T-helper 17 cell (primary cell): Measurements from ENCODE around the gene EVC2. TPM values are rescaled to one million over a fixed set of nuclear protein-coding genes. Genes with fewer than 3 reads are reported as not detected.
"Not testable (repeated sequence)": the region's sequence is repeated elsewhere in the genome, so short reads cannot be mapped to it uniquely, and the experiment has no call there.

ENCODE experiments used
- ATAC-seq: fragments of 150-1000 bp; cut with Tn5 transposase; 2 replicates; pipeline ENCODE4 v1.10.0; 2021; ENCODE audit warnings: mild to moderate bottlenecking, moderate library complexity
- DNase-seq, 3 donors: peaks; one replicate each; pipeline versions ENCODE4 v3.0.0 to v3.0.0-alpha.2; 2020 to 2021
- H3K9me3 ChIP-seq: one replicate; pipeline ENCODE4 v1.7.0; 2013; ENCODE audit warnings: low read length, mild to moderate bottlenecking; ENCODE audit not compliant: control insufficient read depth, poor library complexity, severe bottlenecking
- H3K27ac Mint-ChIP-seq: one replicate; pipeline ENCODE4 v1.8.0; 2022; ENCODE audit warnings: mild to moderate bottlenecking, moderate library complexity, mixed read lengths
- H3K27me3 Mint-ChIP-seq: one replicate; pipeline ENCODE4 v1.8.0; 2022; ENCODE audit warnings: mixed read lengths
- H3K36me3 Mint-ChIP-seq: one replicate; pipeline ENCODE4 v1.8.0; 2022; ENCODE audit warnings: low read depth, mixed read lengths
- H3K4me1 Mint-ChIP-seq: one replicate; pipeline ENCODE4 v1.8.0; 2022; ENCODE audit warnings: mild to moderate bottlenecking, mixed read lengths
- H3K4me3 Mint-ChIP-seq: one replicate; pipeline ENCODE4 v1.8.0; 2022; ENCODE audit warnings: mild to moderate bottlenecking, moderate library complexity, mixed read lengths
- total RNA-seq, 4 donors: library from RNA in 2 of 4; stranded (reverse) in 2 of 4; gene quantifications; one replicate each; pipeline ENCODE4 v1.2.3 and lab custom pipeline; 2022 to 2026

The EVC2 gene
- total RNA-seq, 2 donors from 2014 or later = 3.6 to 6.8 TPM

DNA sequence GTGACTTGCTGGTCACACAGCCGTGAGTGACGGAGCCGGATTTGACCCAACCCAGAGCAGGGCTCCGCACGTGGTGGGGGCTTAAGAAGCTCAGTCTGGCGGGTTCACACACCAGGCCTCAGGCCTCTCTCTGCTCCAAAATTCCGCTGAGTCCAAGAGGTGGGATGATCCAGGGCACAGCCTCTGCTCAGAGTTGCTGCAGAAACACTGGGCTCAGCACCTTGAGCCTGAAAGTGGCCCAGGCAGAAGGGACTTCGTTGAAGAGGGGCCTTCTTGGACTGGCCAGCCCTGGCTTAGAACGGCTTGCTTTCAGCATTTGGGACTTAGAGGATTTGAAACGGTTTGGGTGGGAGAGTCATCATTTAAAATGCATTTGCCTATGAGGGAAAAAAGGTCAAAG lies 23.8 kb upstream of the EVC2 start:
- ATAC-seq = no peak
- no peaks in the 10 kb centered on the region for H3K9me3 ChIP-seq
- H3K36me3 Mint-ChIP-seq = peaks cover 3% of the 10 kb centered on the region
- no peak overlapping the region for H3K27ac Mint-ChIP-seq
- DNase-seq = no peak
- H3K27me3 Mint-ChIP-seq = peaks cover 5% of the 10 kb centered on the region
- H3K4me1 Mint-ChIP-seq = no peaks in the 10 kb centered on the region
- H3K4me3 Mint-ChIP-seq = no peak overlapping the region

DNA sequence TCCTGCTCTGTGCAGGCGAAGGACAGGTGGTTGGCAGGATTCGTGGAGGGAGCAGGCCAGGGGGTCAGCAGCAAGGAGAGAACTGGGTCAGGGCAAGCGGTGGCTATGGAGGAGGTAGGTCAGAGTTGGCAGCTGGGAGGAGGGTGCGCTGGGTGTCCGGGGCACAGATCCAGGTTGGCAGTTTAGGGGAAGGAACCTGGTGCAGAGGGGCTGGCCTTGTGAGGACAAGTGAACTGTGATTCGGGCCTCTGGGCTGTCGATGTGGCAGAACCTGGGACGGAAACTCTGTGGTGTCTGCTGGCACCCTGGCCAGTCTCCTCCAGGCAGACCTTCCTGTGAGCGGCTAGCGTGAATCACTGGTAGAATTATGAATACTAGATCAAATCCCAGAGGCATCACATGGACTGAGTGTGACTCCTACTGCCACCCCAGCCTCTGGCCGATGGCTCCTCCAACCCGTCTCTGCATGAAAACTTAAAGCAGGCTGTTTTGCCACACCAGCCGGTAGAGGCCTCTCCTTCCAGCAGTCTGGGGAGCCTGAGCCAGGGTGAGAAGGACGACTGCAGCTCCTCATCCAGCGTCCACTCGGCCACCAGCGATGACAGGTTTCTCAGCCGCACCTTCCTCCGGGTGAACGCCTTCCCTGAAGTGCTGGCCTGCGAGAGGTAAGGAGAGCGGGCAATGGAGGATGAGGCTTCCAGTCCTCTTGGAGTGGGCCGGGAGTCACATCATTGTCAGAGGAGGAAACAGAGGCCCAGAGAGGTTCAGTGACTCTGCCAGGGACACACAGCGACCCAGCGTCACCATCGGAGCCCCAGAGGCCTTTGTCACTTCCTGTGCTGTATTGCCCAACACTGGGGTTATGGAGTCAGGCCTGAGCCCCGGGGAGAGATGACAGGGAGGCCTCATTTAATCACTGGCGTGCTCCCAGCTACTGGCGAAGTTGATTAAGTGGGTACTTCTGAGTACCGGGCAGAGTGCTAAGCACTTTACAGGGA lies 22.9 kb upstream of the EVC2 start:
- no peaks in the 10 kb centered on the region for H3K9me3 ChIP-seq

DNA sequence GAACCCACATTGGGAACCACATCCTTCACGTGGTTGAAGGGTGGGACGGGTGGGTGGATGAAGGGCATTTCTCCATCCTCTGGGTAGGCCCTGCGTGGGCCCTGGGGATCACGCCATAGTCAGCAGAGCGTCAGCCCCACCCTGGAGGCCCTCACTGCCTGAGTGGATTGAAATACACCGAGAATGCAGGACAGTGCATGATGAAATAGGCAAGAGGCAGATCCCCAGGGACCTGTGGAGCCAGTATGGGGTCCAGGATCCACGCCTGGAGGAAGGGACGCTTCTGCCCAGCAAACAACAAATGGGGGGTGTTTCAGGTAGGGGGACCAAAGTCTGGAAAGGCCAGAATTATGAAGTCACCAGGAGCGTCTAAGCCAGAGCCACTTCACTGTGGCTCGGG lies 22.1 kb upstream of the EVC2 start:
- H3K4me3 Mint-ChIP-seq = no peak overlapping the region
- H3K9me3 ChIP-seq = no peaks in the 10 kb centered on the region
- peaks cover 5% of the 10 kb centered on the region for H3K27me3 Mint-ChIP-seq
- ATAC-seq = no peak
- no peaks in the 10 kb centered on the region for H3K4me1 Mint-ChIP-seq
- H3K36me3 Mint-ChIP-seq = peaks cover 3% of the 10 kb centered on the region
- H3K27ac Mint-ChIP-seq = no peak overlapping the region
- DNase-seq = no peak

More for the DNA sequence above, 22.9 kb upstream of the EVC2 start:
- peaks cover 5% of the 10 kb centered on the region for H3K27me3 Mint-ChIP-seq
- H3K36me3 Mint-ChIP-seq = peaks cover 3% of the 10 kb centered on the region
- no peak for ATAC-seq
- no peaks in the 10 kb centered on the region for H3K4me1 Mint-ChIP-seq
- no peak overlapping the region for H3K4me3 Mint-ChIP-seq
- no peak overlapping the region for H3K27ac Mint-ChIP-seq
- no peak for DNase-seq

DNA sequence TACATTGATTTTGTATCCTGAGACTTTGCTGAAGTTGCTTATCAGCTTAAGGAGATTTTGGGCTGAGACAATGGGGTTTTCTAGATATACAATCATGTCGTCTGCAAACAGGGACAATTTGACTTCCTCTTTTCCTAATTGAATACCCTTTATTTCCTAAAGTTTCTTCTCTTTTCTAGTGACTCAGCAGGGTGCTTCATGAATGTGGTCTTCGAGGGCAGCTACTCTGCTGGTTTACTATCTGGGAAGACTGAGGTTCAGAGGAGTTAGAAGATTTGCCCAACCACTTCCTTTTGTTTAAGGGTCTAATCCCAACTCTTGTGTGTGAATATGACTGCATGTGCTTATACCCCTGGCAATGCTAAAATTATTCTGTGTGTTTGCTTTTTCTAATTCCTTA lies 20.1 kb upstream of the EVC2 start:
- not testable (repeated sequence) for DNase-seq, H3K4me3 Mint-ChIP-seq, H3K4me1 Mint-ChIP-seq, H3K36me3 Mint-ChIP-seq, H3K27me3 Mint-ChIP-seq, H3K27ac Mint-ChIP-seq, ATAC-seq, H3K9me3 ChIP-seq

DNA sequence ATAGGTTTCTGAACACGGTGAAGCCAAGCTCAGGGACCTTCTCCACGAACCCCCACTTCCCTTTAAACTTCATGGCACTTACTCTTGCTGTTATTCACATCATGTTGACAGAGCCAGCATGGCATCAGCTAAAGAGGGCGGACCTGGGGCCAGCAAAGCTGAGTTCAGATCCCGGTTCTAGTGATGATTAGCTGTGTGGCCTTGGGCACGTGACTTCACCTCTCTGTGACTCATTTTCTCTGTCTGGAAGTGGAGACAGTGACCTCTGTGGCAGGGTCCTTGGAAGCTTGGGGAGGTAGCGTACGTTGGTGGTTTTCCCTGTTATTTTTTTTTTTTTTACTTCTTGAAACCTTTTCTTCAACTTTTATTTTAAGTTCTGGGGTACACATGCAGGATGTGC lies 16.0 kb upstream of the EVC2 start:
- H3K27me3 Mint-ChIP-seq = peaks cover 4% of the 10 kb centered on the region
- H3K4me3 Mint-ChIP-seq = no peak overlapping the region
- DNase-seq (no peak), ATAC-seq (no peak)
- H3K27ac Mint-ChIP-seq = no peak overlapping the region
- H3K36me3 Mint-ChIP-seq = no peaks in the 10 kb centered on the region
- H3K9me3 ChIP-seq = no peaks in the 10 kb centered on the region
- no peaks in the 10 kb centered on the region for H3K4me1 Mint-ChIP-seq

DNA sequence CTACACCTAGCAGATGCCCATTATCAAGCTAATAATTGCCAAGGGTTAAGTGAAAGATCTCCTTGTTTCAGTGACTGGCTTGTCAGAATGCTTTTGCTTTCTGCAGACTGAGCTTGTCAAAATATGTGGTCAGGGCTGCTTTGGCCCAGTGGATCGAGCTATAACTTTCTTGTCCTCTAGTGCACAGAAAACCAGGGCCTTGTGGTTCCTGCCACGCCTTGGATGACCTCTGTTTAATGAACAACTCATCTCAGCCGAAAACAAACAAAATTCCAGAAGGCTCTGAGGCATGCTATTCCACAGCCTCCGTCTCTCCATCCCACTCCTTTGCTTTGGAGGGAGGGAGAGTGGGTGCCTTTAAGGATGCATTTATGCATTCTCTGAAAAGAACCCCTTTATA lies 14.0 kb upstream of the EVC2 start:
- H3K9me3 ChIP-seq = no peaks in the 10 kb centered on the region
- Mint-ChIP-seq H3K4me1 (no peaks in the 10 kb centered on the region), H3K27me3 (peaks cover 4% of the 10 kb centered on the region), H3K36me3 (no peaks in the 10 kb centered on the region), H3K27ac (no peak overlapping the region), H3K4me3 (no peak overlapping the region)
- ATAC-seq (no peak), DNase-seq (no peak)

DNA sequence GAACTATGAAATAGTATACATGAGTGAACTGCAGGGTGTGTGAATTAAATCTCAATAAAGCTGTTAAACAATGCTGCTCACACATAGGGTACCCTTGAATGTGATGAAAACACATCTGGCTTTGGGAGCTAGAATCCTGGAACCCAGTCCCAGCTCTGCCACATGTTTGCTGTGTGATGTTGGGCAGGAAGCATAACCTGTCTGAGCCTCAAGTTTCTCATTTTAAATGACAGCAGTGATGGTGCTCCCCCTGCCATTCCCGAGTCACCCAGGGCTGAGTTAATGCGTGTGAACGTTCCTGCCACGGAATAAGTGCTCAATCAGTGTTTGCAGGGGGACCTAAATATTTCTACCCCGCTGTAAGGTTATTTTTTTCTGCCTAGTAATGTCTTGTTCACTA lies 13.6 kb upstream of the EVC2 start:
- Mint-ChIP-seq H3K27ac (no peak overlapping the region), H3K4me1 (no peaks in the 10 kb centered on the region), H3K36me3 (no peaks in the 10 kb centered on the region), H3K4me3 (no peak overlapping the region), H3K27me3 (peaks cover 4% of the 10 kb centered on the region)
- DNase-seq (no peak), ATAC-seq (no peak)
- no peaks in the 10 kb centered on the region for H3K9me3 ChIP-seq

DNA sequence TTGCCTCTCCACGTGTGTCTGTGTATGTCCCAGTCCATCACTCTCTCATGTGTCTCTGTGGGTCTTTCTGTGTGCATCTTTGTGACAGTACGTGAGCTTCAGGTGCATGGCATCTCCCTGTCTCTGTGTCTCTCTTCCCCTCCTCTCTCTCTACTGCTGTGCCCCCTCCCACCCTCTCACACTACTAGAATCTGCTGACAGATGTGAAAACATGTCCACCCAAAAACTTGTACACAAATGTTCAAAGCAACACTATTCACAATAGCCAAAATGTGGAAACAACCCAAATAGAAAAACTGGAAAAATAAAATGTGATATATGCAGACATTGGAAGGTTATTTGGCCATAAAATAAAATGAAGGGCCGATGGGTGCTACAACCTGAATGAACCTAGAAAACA lies 12.6 kb upstream of the EVC2 start:
- Mint-ChIP-seq H3K27me3 (peaks cover 4% of the 10 kb centered on the region), H3K4me3 (no peak overlapping the region), H3K4me1 (no peaks in the 10 kb centered on the region), H3K36me3 (no peaks in the 10 kb centered on the region), H3K27ac (no peak overlapping the region)
- DNase-seq (no peak), ATAC-seq (no peak)
- no peaks in the 10 kb centered on the region for H3K9me3 ChIP-seq

DNA sequence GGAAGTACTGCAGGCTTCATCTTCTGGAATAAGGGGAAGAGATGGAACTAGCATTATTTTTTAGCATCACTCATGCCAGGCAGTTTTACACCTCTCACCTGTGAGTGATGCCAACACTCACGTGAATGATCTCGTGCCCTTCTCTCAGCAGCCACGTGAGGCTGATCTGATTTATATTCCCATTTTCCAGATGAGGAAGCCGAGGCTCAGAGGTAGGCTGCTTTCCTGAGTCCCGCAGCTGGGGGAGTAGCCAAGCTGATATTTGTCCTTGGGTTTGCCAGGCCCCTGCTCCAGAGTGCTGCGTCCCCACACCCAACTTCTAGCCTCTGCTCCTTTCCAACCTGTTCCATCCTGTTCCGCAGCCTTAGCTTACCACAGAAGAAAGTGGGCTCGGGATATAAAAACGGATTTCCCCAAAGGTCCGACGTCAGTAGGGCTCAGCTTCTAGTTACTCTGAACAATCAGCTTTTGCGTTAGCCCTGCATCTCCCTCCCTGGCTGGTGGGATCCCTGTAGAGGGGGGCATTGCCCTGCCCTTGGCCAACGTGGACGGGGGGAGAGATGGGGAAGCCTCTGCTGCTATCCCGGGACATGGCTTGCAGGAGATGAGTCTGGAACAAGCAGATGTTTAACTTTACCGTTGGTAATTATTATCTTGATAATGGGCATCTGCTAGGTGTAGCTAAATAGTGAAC lies 11.9 kb upstream of the EVC2 start:
- H3K27me3 Mint-ChIP-seq = peaks cover 4% of the 10 kb centered on the region
- no peaks in the 10 kb centered on the region for H3K4me1 Mint-ChIP-seq
- H3K36me3 Mint-ChIP-seq = no peaks in the 10 kb centered on the region
- ATAC-seq = no peak
- H3K9me3 ChIP-seq = no peaks in the 10 kb centered on the region
- no peak for DNase-seq
- no peak overlapping the region for H3K4me3 Mint-ChIP-seq
- no peak overlapping the region for H3K27ac Mint-ChIP-seq

DNA sequence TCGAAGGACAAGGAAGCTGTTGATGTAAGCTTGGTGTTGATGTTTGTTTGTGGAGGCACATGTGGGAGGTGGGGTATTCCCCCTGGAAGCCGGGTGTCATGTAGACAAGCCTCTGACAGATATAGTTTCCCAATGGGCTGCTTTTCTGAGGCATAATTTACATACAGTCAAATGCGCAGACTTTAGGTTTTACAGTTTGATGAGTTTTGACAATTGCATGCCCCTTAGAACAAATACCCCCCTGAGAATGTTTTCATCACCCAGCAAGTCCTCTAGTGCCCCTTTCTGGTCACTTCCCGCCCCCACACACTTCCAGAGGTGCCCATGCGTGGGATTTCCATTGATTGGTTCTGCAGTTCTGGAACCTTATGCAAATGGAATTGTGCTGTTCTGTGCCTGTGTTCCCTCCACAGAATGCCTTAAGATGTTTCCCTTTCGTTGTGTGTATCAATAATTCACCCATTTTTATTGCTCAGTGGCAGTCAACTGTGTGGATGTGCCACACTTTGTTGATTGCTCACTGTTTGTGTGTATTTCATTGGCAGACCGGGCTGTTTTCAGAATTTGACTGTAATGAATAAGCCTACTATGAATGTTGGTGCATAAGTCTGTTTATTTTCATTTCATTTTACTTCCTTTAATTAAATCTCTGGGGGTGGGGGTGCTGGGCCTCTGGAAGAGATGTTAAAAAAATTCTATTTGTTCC lies 11.1 kb upstream of the EVC2 start:
- DNase-seq (no peak), ATAC-seq (no peak)
- H3K27ac Mint-ChIP-seq = no peak overlapping the region
- H3K4me3 Mint-ChIP-seq = no peak overlapping the region
- no peaks in the 10 kb centered on the region for H3K4me1 Mint-ChIP-seq
- no peaks in the 10 kb centered on the region for H3K36me3 Mint-ChIP-seq
- H3K27me3 Mint-ChIP-seq = peaks cover 4% of the 10 kb centered on the region
- H3K9me3 ChIP-seq = no peaks in the 10 kb centered on the region

DNA sequence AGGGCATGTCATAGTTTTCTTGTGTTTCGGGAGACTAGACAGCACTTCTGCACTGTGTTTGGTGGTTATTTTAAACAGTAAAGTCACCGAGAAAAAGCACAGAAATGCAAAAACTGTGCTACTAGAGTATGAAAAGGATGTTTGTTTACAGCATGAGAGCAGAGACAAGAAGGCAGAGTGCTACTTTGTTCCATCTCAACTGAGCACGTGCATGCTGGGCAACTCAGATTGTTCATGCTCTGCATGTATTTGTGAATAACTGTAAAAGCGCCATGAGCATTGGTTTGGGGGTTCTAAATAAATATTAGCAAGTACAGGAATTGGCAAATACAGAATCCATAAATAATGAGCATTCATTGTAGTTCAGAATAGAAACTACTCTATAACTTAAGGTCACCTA lies 10.1 kb upstream of the EVC2 start:
- H3K27me3 Mint-ChIP-seq = peaks cover 4% of the 10 kb centered on the region
- no peaks in the 10 kb centered on the region for H3K36me3 Mint-ChIP-seq
- ATAC-seq (no peak), DNase-seq (no peak)
- H3K9me3 ChIP-seq = no peaks in the 10 kb centered on the region
- no peak overlapping the region for H3K27ac Mint-ChIP-seq
- H3K4me1 Mint-ChIP-seq = no peaks in the 10 kb centered on the region
- H3K4me3 Mint-ChIP-seq = no peak overlapping the region

DNA sequence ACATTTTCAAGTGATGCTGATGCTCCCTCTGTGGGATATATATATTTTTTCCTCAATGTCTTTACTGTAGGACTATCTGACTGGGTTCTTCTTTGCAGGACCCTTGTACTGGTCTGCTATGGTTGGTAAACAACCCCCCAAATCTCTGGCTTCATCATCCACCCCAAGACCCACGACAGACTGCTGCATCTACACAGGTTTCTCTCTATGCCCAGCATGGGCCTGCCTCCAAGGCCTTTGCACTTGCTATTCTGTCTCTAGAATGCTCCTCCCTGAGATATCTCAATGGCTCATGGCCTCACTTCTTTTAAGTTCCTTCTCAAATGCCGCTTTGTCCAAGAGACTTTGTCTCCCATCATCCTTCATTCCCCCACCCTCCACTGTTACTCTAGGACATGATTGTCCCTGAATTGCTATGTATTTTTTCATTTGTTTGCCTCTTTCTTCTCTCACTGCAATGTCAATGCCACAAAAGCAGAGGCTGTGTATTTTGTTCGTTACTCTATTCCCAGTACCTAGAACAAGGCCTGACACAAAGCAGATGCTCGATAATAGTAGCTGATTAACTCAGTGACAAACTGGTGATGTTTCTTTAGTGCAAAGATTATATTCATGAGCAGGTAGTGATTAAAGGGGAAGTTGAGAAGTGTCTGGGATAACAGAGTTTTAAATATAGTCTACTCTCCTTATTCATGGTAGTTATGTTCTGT lies 9.2 kb upstream of the EVC2 start:
- DNase-seq (no peak), ATAC-seq (no peak)
- H3K4me1 Mint-ChIP-seq = no peaks in the 10 kb centered on the region
- H3K36me3 Mint-ChIP-seq = no peaks in the 10 kb centered on the region
- H3K9me3 ChIP-seq = no peaks in the 10 kb centered on the region
- no peak overlapping the region for H3K27ac Mint-ChIP-seq
- peaks cover 7% of the 10 kb centered on the region for H3K27me3 Mint-ChIP-seq
- H3K4me3 Mint-ChIP-seq = no peak overlapping the region

DNA sequence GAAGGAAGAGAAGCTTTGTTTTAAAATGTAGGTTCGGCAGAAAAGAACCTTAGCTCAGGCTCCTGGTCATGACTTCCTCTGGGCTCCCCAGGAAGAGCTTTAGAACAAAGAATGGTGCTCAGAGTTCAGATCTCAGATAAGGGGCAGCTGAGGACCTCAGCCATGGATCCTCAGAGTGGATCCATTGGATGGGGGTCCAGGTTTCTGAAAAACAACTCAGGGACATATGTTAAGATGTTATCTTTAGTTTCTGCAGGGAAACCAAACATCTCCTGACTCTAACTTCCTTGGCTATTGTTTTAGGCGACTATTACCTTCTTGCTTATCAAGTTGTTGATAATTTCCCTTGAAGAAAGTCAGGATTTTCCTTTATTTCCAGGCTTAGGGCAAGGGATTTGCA lies 8.0 kb upstream of the EVC2 start:
- H3K36me3 Mint-ChIP-seq = no peaks in the 10 kb centered on the region
- no peaks in the 10 kb centered on the region for H3K9me3 ChIP-seq
- H3K4me1 Mint-ChIP-seq = no peaks in the 10 kb centered on the region
- H3K27me3 Mint-ChIP-seq = peaks cover 17% of the 10 kb centered on the region
- ATAC-seq = no peak
- no peak for DNase-seq
- H3K4me3 Mint-ChIP-seq = no peak overlapping the region
- no peak overlapping the region for H3K27ac Mint-ChIP-seq
